Smooth muscle cell (in vitro differentiated cells): Measurements from ENCODE around the gene YIPF5. TPM values are rescaled to one million over a fixed set of nuclear protein-coding genes. Genes with fewer than 3 reads are reported as not detected.

ENCODE experiments used
- DNase-seq: peaks from one replicate; lab custom pipeline; 2025; ENCODE audit not compliant: unreplicated experiment; lab: John Stamatoyannopoulos, UW
- H2AFZ ChIP-seq: fragments of 200-600 bp; sonication (generic); 2 replicates; pipeline ENCODE4 v1.6.0; 2016; ENCODE audit warnings: antibody characterized with exemption, low read depth, mild to moderate bottlenecking
- H3F3A ChIP-seq: fragments of 200-600 bp; sonication (generic); 2 replicates; pipeline ENCODE4 v1.6.0; 2017; ENCODE audit warnings: antibody characterized with exemption, low read depth
- H3K27ac ChIP-seq: fragments of 200-600 bp; sonication (generic); 2 replicates; pipeline ENCODE4 v1.5.1; 2016; ENCODE audit warnings: low read depth, mild to moderate bottlenecking
- H3K27me3 ChIP-seq: fragments of 200-600 bp; sonication (generic); 2 replicates; pipeline ENCODE4 v1.6.1; 2016; ENCODE audit warnings: low read depth, mild to moderate bottlenecking
- H3K36me3 ChIP-seq: fragments of 200-600 bp; sonication (generic); 2 replicates; pipeline ENCODE4 v1.5.1; 2016; ENCODE audit warnings: low read depth
- H3K4me1 ChIP-seq: fragments of 200-600 bp; sonication (generic); 2 replicates; pipeline ENCODE4 v1.5.1; 2016; ENCODE audit warnings: low read depth
- H3K4me2 ChIP-seq: fragments of 200-600 bp; sonication (generic); 2 replicates; pipeline ENCODE4 v1.6.0; 2016; ENCODE audit warnings: mild to moderate bottlenecking
- H3K4me3 ChIP-seq: fragments of 200-600 bp; sonication (generic); 2 replicates; pipeline ENCODE4 v1.5.1; 2016; ENCODE audit warnings: mild to moderate bottlenecking
- H3K79me2 ChIP-seq: fragments of 200-600 bp; sonication (generic); 2 replicates; pipeline ENCODE4 v1.6.0; 2016; ENCODE audit warnings: low read depth, mild to moderate bottlenecking
- H3K9ac ChIP-seq: fragments of 200-600 bp; sonication (generic); 2 replicates; pipeline ENCODE4 v1.6.0; 2016; ENCODE audit warnings: low read depth
- H3K9me3 ChIP-seq: fragments of 200-600 bp; sonication (generic); replicated peaks from 2 replicates; pipeline ENCODE4 v1.5.1; 2016; ENCODE audit warnings: low read depth
- H4K20me1 ChIP-seq: fragments of 200-600 bp; sonication (generic); 2 replicates; pipeline ENCODE4 v1.6.0; 2016; ENCODE audit warnings: low read depth
- CTCF ChIP-seq: fragments of 200-600 bp; sonication (generic); IDR thresholded peaks from 2 replicates; pipeline ENCODE4 v1.5.1; 2017; ENCODE audit warnings: borderline replicate concordance, mild to moderate bottlenecking, antibody characterized with exemption; ENCODE audit not compliant: insufficient read depth, poor library complexity, severe bottlenecking
- WGBS: methylation state at CpG from one replicate; pipeline ENCODE4 v1.1.7; 2016; ENCODE audit warnings: low lambda C conversion rate; 5-methylcytosine and 5-hydroxymethylcytosine counted together
- polyA plus RNA-seq: library from polyadenylated mRNA; unstranded; fragments of >200 nt; fragmentation: Nextera tagmentation; extraction: Ambion mirVana; gene quantifications from 2 replicates; pipeline ENCODE4 v1.2.1, GENCODE V29; 2016
- total RNA-seq: library from RNA; depleted of rRNA; stranded (reverse); fragments of >200 nt; gene quantifications from 2 replicates; pipeline ENCODE4 v1.2.3, GENCODE V29; 2014

The YIPF5 gene
- total and polyA plus RNA-seq, 2 experiments from 2014 or later: 192 to 215 TPM

- H3K9ac ChIP-seq: no peak overlapping the region
- WGBS: 84% methylated on average over 2 of the region's 2 CpGs
- no peak overlapping the region for H2AFZ ChIP-seq
- H3K27ac ChIP-seq: peak overlapping the region; percentile 10
- TF ChIP-seq CTCF: no peak
- no peaks in the 10 kb centered on the region for H3F3A ChIP-seq
- H3K36me3 ChIP-seq: peaks cover 20% of the 10 kb centered on the region
- H3K4me2 ChIP-seq: no peak overlapping the region
- no peak for DNase-seq
- no peaks in the 10 kb centered on the region for H3K27me3 ChIP-seq
- peaks cover 36% of the 10 kb centered on the region for H4K20me1 ChIP-seq
- no peaks in the 10 kb centered on the region for H3K79me2 ChIP-seq
- no peak overlapping the region for H3K4me3 ChIP-seq
- no peaks in the 10 kb centered on the region for H3K4me1 ChIP-seq
- no peaks in the 10 kb centered on the region for H3K9me3 ChIP-seq
These were observed 13.7 kb downstream of the YIPF5 start for GRCh38 chr5:144156767-144157171.

GRCh38 chr5:144151026-144151425 lies 19.4 kb downstream of the YIPF5 start:
- 90% methylated on average over 3 of the region's 3 CpGs for WGBS
- Histone ChIP-seq H3K27me3 (no peaks in the 10 kb centered on the region), H3K79me2 (no peaks in the 10 kb centered on the region), H3K36me3 (no peaks in the 10 kb centered on the region), H3K9me3 (no peaks in the 10 kb centered on the region), H3K4me2 (no peak overlapping the region), H4K20me1 (no peaks in the 10 kb centered on the region), H3K4me3 (no peak overlapping the region), H2AFZ (no peak overlapping the region), H3K4me1 (peaks cover 8% of the 10 kb centered on the region), H3F3A (no peaks in the 10 kb centered on the region), H3K9ac (no peak overlapping the region), H3K27ac (no peak overlapping the region)
- no peak for DNase-seq
- TF ChIP-seq CTCF: no peak

DNA sequence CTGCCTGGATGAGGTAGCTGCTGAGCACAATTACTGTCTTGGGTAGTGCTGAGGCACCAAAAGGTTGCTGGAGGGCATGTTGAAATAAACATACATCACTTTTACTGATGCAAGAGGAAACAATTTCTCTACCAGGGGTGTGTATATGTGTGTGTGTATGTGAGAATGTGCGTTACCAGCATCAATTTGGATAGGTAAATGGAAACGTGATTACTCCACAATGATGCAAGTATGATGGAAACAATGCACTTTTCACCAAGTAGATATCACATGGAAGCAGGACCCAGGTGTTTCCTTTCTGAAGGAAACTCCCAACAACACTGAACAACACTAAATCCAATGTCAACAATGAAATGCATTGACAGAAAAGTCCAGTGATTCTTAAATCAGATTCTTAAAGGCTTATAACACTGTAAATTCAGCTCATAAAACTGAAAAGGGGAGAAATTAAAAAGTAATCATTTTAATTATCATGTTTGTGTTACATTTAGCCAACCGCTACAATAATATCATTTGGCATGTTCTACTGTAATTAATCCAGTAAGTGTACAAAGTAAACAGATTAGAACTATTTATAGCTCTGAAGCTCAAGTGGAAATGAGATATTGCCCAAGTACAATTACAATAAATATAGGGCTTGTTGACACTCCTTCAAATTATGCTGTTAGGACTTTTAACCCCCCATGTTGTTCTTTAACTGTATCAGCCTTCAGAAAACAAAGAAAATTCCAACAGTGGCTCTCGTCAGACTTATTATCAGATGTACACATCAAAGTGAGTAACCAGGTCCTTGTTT lies 25.3 kb downstream of the YIPF5 start:
- H2AFZ ChIP-seq: no peak overlapping the region

More for the DNA sequence above, 25.3 kb downstream of the YIPF5 start:
- H3K79me2 ChIP-seq: no peaks in the 10 kb centered on the region
- TF ChIP-seq CTCF: no peak
- no peaks in the 10 kb centered on the region for H4K20me1 ChIP-seq
- 81% methylated on average over 4 of the region's 4 CpGs for WGBS
- no peak overlapping the region for H3K9ac ChIP-seq
- no peaks in the 10 kb centered on the region for H3K27me3 ChIP-seq
- no peaks in the 10 kb centered on the region for H3K36me3 ChIP-seq
- no peak overlapping the region for H3K27ac ChIP-seq
- no peaks in the 10 kb centered on the region for H3K9me3 ChIP-seq
- no peak overlapping the region for H3K4me2 ChIP-seq
- peaks cover 9% of the 10 kb centered on the region for H3K4me1 ChIP-seq
- DNase-seq: no peak
- H3K4me3 ChIP-seq: no peak overlapping the region
- H3F3A ChIP-seq: peaks cover 4% of the 10 kb centered on the region
